T-helper 2 cell treated with Interferon-gamma antibody and Interleukin-4, amounts not matched to agents 5 μg/mL and 100 μg/mL, for 36 hours (primary cell): ENCODE data around the gene RHBDD2.
"Not testable (repeated sequence)": the region's sequence is repeated elsewhere in the genome, so short reads cannot be mapped to it uniquely, and the experiment has no call there.

Experiments used
- DNase-seq: peaks from one replicate; pipeline ENCODE4 v3.0.0; 2021; ENCODE audit warnings: low spot score
- H3K27ac Mint-ChIP-seq: one replicate; pipeline ENCODE4 v1.8.0; 2021; ENCODE audit warnings: mild to moderate bottlenecking, mixed read lengths
- H3K27me3 Mint-ChIP-seq: one replicate; pipeline ENCODE4 v1.8.0; 2021; ENCODE audit warnings: low read depth, mixed read lengths
- H3K36me3 Mint-ChIP-seq: one replicate; pipeline ENCODE4 v1.8.0; 2021; ENCODE audit warnings: low read depth, mixed read lengths
- H3K4me1 Mint-ChIP-seq: one replicate; pipeline ENCODE4 v1.8.0; 2021; ENCODE audit warnings: low read depth, mixed read lengths
- H3K4me3 Mint-ChIP-seq: one replicate; pipeline ENCODE4 v1.8.0; 2022; ENCODE audit warnings: mild to moderate bottlenecking, moderate library complexity, mixed read lengths
- H3K9me3 Mint-ChIP-seq: one replicate; pipeline ENCODE4 v1.8.0; 2021; ENCODE audit warnings: mixed read lengths

The RHBDD2 gene

DNA sequence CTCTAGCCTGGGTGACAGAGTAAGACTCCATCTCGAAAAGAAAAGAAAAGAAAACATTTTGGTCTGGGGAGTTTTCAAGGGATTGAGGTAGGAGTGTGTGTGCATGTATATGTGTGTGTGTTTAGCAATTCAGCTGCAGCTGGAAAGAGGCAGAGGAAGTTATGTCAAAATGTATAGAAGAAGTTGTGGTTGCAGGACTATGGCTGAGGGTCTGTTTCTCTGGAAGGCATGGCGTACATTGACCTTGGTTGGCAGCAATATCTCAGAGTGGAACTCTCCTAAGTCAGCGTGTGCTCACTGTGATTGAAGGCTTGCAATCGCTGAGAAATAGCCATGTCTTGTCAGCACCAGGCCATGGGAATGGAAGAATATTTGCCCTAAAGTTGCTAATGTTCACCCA, 28.6 kb upstream of the RHBDD2 start:
- no peak overlapping the region for H3K4me3 Mint-ChIP-seq
- no peak for DNase-seq
- no peak overlapping the region for H3K27ac Mint-ChIP-seq
- no peaks in the 10 kb centered on the region for H3K36me3 Mint-ChIP-seq
- H3K9me3 Mint-ChIP-seq, result no peaks in the 10 kb centered on the region
- H3K27me3 Mint-ChIP-seq, result peaks cover 2% of the 10 kb centered on the region
- H3K4me1 Mint-ChIP-seq, result no peaks in the 10 kb centered on the region

DNA sequence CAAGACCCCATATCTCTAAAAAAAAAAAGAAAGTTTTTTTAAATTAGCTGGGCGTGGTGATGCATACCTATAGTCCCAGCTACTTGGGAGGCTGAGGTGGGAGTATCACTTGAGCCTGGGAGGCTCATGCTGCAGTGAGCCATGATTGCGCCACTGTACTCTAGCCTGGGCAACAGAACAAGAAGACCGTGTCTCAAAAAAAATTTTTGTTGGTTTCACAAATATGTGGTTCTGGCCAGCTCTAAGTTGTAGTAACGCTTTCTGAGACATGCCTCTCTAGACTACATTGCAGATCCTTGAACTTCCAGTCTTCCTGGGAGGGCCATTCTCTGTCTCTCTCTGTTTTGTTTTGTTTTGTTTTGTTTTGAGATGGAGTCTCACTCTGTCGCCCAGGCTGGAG, 24.6 kb upstream of the RHBDD2 start:
- H3K4me3 Mint-ChIP-seq, result no peak overlapping the region
- peaks cover 7% of the 10 kb centered on the region for H3K4me1 Mint-ChIP-seq
- peaks cover 2% of the 10 kb centered on the region for H3K27me3 Mint-ChIP-seq
- H3K36me3 Mint-ChIP-seq, result no peaks in the 10 kb centered on the region
- DNase-seq, result no peak
- no peak overlapping the region for H3K27ac Mint-ChIP-seq
- H3K9me3 Mint-ChIP-seq, result no peaks in the 10 kb centered on the region

DNA sequence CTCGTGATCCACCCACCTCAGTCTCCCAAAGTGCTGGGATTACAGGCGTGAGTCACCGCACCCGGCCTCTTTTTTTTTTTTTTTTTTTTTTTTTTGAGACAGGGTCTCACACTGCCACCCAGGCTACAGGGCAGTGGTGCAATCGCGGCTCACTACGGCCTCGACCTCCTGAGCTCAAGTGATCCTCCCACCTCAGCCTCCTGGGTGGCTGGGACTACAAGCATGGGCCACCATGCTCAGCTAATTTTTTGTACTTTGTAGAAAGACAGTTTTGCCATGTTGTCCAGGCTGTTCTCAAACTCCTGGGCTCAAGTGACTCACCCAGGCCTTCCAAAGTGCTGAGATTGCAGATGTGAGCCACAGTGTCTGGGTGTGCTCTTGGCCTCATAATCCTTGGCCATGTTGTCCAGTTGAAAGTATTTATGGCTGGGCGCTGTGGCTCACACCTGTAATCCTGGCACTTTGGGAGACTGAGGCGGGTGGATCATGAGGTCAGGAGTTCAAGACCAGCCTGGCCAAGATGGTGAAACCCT, 24.0 kb upstream of the RHBDD2 start:
- not testable (repeated sequence) for DNase-seq, H3K4me3 Mint-ChIP-seq, H3K4me1 Mint-ChIP-seq, H3K27me3 Mint-ChIP-seq, H3K36me3 Mint-ChIP-seq, H3K27ac Mint-ChIP-seq, H3K9me3 Mint-ChIP-seq

DNA sequence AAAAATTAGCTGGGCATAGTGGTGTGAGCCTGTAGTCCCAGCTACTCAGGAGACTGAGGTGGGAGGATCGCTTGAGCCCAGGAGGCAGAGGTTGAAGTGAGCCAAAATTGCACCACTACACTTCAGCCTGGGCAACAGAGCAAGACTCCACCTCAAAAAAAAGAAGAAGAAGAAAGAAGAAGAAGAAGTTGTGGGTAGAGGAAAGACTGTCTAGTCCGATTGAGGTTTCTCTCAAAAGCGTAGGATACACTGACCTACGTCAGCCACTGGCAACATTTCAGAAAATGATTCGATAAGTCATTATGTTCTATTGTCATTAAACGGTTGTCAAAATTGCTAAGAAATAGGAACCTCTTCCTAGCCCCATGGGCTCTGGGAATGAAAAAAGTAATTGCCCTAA, 22.3 kb upstream of the RHBDD2 start:
- no peak for DNase-seq
- Mint-ChIP-seq H3K9me3 (no peaks in the 10 kb centered on the region), H3K36me3 (no peaks in the 10 kb centered on the region), H3K27me3 (peaks cover 2% of the 10 kb centered on the region), H3K4me3 (no peak overlapping the region), H3K4me1 (peaks cover 7% of the 10 kb centered on the region), H3K27ac (no peak overlapping the region)

DNA sequence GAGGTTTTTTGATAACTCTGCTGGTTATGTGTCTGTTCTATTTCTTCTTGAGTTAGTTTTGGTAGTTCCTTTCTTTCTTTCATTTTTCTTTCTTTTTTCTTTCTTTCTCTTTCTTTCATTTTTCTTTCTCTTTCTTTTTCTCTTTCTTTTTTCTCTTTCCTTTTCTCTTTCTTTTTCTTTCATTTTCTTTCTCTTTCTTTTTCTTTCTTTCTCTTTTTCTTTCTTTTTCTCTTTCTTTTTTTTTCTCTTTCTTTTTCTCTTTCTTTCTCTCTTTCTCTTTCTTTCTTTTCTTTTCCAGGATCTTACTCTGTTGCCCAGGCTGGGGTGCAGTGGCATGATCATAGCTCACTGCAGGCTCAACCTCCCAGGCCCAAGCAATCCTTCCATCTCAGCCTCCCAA, 20.4 kb upstream of the RHBDD2 start:
- Mint-ChIP-seq H3K4me1 (peaks cover 7% of the 10 kb centered on the region), H3K9me3 (no peaks in the 10 kb centered on the region), H3K4me3 (no peak overlapping the region), H3K36me3 (no peaks in the 10 kb centered on the region), H3K27ac (peak overlapping the region; percentile 4), H3K27me3 (peaks cover 4% of the 10 kb centered on the region)
- no peak for DNase-seq

DNA sequence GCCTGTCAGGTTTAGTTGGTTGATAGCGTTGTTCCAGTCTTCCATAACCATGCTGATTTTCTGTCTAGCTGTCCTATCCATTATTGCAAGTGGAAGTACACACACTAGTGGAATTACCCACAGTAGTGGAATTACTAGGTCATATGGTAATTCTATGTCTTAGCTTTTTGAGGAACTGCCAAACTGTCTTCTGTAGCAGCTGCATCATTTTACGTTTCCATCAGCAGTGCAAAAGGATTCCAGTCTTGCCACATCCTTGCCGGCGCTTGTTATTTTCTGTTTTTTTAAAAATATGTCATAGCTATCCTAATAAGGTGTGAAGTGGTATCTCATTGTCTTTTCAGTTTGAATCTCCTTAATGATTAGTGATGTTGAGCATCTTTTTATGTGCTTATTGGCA, 17.2 kb upstream of the RHBDD2 start:
- Mint-ChIP-seq H3K4me1 (peaks cover 7% of the 10 kb centered on the region), H3K27ac (no peak overlapping the region), H3K36me3 (no peaks in the 10 kb centered on the region), H3K9me3 (no peaks in the 10 kb centered on the region), H3K27me3 (peaks cover 9% of the 10 kb centered on the region), H3K4me3 (no peak overlapping the region)
- no peak for DNase-seq

DNA sequence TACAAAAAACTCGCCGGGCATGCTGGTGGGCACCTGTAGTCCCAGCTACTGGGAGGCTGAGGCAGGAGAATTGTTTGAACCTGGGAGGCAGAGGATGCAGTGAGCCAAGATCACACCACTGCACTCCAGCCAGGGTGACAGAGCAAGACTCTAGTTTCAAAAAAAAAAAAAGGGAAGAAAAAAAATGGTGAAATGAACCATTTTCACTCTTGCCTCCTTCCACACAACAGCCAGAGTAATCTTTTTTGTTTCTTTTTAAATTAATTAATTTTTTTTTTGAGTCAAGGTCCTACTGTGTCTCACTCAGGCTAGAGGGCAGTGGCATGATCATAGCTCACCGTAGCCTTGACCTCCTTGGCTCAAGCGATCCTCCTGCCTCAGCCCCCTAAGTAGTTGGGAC, 14.6 kb upstream of the RHBDD2 start:
- not testable (repeated sequence) for H3K4me1 Mint-ChIP-seq, H3K27ac Mint-ChIP-seq, H3K4me3 Mint-ChIP-seq, H3K27me3 Mint-ChIP-seq, H3K36me3 Mint-ChIP-seq, H3K9me3 Mint-ChIP-seq, DNase-seq

DNA sequence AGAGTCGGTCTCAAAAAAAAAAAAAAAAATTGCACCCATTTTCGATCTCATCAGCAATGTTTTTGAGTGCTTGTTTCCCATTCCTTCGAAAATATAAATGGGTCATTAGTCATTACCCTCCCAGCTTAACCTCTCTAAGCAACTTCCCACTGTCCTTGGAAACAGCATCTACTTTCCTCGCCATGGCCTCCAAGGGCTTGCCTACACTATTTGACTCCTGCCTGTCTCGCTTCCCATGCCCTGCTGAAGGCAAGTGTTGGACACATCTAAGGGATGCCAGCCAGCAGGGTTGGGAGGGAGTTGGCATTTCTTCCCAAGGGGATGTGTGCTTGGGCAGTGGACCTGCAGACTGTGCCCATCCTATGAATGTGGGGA, 12.7 kb upstream of the RHBDD2 start:
- H3K4me1 Mint-ChIP-seq, result peaks cover 9% of the 10 kb centered on the region
- H3K27me3 Mint-ChIP-seq, result peaks cover 7% of the 10 kb centered on the region
- H3K36me3 Mint-ChIP-seq, result no peaks in the 10 kb centered on the region
- no peak overlapping the region for H3K27ac Mint-ChIP-seq
- DNase-seq, result no peak
- H3K4me3 Mint-ChIP-seq, result no peak overlapping the region
- H3K9me3 Mint-ChIP-seq, result no peaks in the 10 kb centered on the region

DNA sequence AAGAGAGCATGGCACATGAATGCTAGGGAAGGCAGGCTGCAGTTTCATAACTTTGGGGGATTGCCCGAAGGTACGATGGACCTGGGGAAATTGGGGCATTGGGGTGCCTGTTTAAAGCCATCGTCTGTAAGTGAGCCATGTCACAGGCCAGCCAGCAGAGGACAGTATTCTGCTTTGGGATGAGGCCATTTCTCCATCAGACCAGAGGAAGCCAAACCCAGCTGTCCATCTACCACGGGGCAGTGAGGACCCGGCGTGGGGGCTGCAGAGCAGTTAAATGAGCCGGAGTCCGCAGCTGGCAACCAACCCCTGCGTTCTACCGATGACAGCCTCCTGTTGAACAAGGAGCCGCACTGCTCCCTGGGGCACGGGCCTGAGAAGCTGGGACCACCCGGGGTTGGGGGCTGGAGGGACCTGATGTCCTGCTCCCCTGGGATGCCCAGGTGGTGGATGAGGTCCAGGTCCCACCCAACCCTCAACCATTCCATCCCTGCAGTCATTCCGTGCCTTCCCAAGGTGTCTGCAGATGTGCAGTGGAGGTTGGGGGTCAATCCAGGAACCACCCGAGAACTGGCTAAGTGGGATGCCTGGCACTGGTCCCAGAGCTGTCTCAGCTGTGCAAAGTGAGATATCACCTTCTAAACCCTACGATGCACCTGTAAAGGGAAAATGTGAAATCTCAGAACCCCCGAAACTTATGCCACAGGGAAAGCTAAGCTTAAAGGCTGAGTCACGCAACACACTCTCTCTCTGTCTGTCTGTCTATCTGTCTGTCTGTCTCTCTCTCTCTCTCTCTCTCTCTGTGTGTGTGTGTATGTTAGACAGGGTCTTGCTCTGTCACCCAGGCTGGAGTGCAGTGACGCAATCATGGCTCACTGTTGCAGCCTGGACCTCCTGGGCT, 12.1 kb upstream of the RHBDD2 start:
- Mint-ChIP-seq H3K9me3 (no peaks in the 10 kb centered on the region), H3K27me3 (peaks cover 7% of the 10 kb centered on the region), H3K4me3 (no peak overlapping the region), H3K36me3 (no peaks in the 10 kb centered on the region), H3K4me1 (peaks cover 9% of the 10 kb centered on the region), H3K27ac (no peak overlapping the region)
- DNase-seq, result peak; percentile 43

DNA sequence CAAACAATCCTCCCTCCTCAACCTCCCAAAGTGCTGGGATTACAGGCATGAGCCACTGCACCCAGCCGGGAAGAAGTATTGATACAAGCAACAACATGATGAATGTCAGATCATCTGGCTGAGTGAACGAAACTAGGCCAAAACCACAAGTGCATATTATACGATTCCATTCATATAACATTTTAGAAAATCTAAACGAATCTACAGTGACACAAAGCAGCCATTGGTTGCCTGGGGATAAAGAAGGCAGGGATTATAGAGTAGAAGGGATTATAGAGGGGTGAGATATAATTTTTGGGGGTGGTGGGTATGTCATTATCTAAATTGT, 11.5 kb upstream of the RHBDD2 start:
- no peak for DNase-seq
- H3K9me3 Mint-ChIP-seq, result no peaks in the 10 kb centered on the region
- H3K4me3 Mint-ChIP-seq, result no peak overlapping the region
- no peaks in the 10 kb centered on the region for H3K36me3 Mint-ChIP-seq
- H3K4me1 Mint-ChIP-seq, result peaks cover 9% of the 10 kb centered on the region
- no peak overlapping the region for H3K27ac Mint-ChIP-seq
- peaks cover 7% of the 10 kb centered on the region for H3K27me3 Mint-ChIP-seq

DNA sequence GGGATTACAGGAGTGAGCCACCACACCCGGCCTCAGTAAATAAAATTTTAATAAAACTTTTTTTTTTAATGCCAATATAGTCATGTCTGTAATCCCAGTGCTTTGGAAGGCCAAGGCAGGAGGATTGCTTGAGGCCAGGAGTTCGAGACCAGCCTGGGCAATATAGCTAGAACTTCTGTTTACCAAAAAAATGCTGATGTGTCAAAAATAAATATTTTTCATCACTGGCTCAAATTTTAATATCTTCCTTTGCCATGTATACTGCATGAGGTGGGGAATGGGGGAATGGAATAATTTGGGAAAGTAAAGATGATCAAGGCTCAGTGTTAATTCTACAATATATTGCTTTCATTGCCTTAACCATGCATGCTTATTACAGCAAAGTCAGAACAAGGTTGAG, 10.7 kb upstream of the RHBDD2 start:
- no peak overlapping the region for H3K4me3 Mint-ChIP-seq
- peaks cover 7% of the 10 kb centered on the region for H3K27me3 Mint-ChIP-seq
- H3K9me3 Mint-ChIP-seq, result no peaks in the 10 kb centered on the region
- H3K27ac Mint-ChIP-seq, result no peak overlapping the region
- DNase-seq, result no peak
- H3K4me1 Mint-ChIP-seq, result peaks cover 9% of the 10 kb centered on the region
- H3K36me3 Mint-ChIP-seq, result no peaks in the 10 kb centered on the region

DNA sequence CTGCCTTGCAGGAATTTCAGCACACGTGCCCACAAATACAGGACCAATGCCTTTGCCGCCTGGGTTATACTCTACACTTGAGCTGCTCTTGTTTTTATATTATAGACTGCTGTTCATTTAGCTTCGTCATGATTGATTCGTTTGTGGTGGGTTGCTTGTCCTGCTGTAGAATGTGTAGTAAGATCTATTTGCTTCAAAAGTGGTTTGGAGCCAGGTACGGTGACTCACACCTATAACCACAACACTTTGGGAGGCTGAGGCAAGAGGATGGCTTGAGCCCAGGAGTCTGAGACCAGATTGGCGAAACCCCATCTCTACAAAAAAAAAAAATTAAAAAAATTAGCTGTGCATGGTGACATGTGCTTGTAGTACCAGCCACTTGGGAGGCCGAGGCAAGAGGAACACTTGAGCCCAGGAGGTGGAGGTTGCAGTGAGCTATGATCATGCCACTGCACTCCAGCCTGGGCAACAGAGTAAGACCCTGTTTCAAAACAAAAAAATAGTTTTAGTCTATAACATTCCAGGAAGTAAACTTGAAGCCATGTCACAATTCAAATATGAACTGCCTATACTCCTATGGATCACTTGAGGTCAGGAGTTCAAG, 9.0 kb upstream of the RHBDD2 start:
- Mint-ChIP-seq H3K36me3 (no peaks in the 10 kb centered on the region), H3K27me3 (no peaks in the 10 kb centered on the region), H3K4me3 (no peak overlapping the region), H3K9me3 (no peaks in the 10 kb centered on the region), H3K27ac (no peak overlapping the region), H3K4me1 (peaks cover 9% of the 10 kb centered on the region)
- DNase-seq, result peak; percentile 15

DNA sequence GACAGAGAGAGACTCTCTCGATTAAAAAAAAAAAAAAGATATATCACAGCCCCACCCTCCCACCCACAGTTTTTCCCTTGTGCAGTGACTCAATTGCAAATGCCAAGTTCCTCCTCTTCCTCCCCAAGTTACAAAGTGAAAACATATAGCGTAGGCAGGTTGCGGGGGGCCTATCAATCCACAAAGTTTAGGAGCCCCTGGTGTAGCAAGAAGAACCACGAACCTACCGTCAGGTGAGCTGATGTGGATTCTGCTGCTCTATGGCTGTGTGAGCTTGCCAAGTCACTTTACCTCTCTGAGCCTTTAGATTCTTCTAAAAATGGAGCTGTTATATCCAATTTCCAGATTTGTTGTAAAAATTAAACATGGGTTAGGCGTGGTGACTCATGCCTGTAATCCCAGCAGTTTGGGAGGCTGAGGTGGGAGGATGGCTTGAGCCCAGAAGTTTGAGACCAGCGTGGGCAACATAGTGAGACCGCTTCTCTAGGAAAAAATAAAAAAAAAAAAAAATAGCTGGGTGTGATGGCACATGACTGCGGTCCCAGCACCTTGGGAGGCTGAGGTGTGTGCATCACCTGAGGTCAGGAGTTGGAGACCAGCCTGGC, 8.2 kb upstream of the RHBDD2 start:
- DNase-seq, result peak; percentile 38
- no peaks in the 10 kb centered on the region for H3K27me3 Mint-ChIP-seq
- H3K4me3 Mint-ChIP-seq, result peak overlapping the region; percentile 50
- H3K4me1 Mint-ChIP-seq, result peaks cover 9% of the 10 kb centered on the region
- H3K36me3 Mint-ChIP-seq, result no peaks in the 10 kb centered on the region
- H3K27ac Mint-ChIP-seq, result no peak overlapping the region
- no peaks in the 10 kb centered on the region for H3K9me3 Mint-ChIP-seq

DNA sequence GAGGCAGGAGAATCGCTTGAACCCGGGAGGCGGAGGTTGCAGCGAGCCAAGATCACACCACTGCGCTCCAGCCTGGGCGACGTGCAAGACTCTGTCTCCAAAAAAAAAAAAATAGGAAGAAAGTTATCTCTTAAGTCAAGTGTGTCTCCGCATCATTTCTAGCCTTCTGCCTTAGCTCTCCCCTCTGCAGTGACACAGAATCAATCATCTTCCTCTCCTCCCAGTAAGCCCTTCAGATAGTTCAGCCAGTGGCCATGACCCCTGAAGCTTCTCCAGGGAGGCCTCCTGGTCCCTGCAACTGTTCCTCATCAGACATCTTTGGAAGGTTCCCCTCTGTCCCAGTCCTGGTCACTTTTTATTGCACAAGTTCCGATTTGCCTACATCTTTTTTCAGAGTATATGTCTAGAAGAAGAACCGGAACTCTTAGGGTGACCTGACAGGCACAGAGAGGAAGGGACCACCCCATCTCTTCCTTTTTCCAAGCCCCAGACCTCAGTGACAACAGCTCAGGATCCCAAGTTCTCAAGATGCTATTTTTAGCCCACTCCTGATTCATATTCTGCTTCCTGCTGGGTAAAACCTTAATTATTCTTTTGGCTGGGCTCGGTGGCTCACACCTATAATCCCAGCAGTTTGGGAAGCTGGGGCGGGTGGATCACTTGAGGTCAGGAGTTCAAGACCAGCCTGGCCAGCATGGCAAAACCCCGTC, 6.6 kb upstream of the RHBDD2 start:
- Mint-ChIP-seq H3K27me3 (no peaks in the 10 kb centered on the region), H3K36me3 (no peaks in the 10 kb centered on the region), H3K4me1 (peaks cover 8% of the 10 kb centered on the region), H3K9me3 (no peaks in the 10 kb centered on the region), H3K27ac (no peak overlapping the region), H3K4me3 (no peak overlapping the region)
- no peak for DNase-seq
